GM18526 (cell line): ENCODE data around the gene MYO15B.

Source experiments
- POLR2A ChIP-seq: IDR thresholded peaks from 3 replicates; pipeline ENCODE4 v1.6.1; 2011; ENCODE audit not compliant: insufficient read length; ENCODE audit errors: extremely low read depth

Gene MYO15B

DNA sequence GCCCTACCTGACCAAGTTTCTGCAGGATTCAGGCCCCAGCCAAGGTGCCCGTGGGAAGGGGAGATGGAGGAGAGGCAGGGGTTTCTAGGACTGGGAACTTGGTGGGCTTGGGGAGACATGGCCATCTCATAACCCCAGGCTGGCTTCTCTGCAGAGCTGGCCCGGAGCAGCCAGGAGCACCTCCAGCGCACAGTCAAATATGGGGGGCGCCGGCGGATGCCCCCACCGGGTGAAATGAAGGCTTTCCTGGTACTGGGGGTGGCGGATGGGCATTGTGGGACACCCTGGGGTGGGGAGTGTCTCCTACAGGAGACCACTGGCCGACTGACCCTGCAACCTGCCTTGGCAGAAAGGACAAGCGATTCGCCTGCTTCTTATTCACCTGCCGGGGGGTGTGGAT lies 36.4 kb downstream of the MYO15B start:
- TF ChIP-seq POLR2A: no peak

DNA sequence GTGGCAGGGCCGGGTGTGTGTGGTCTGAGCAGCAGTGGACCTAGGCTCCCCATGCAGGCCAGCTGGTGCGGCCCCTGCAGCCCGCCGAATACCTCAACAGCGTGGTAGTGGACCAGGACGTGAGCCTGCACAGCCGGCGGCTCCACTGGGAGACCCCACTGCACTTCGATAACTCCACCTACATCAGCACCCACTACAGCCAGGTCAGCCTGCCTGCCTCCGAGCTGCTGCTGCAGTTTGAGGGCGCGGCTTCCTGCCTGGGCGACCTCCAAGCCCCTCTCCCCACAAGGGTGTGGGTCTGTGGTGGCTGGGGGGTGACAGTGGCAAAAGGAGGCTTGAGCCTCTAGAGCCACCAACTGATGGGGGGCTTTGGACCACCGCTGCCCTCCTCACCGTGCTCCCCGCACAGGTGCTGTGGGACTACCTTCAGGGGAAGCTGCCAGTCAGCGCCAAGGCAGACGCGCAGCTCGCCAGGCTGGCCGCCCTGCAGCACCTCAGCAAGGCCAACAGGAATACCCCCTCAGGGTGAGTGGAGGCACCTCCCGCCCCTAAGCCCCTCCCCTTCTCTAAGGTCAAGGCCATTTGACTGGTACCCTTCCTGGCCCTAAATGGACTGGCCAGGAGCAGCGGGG lies 37.2 kb downstream of the MYO15B start:
- TF ChIP-seq POLR2A: no peak

DNA sequence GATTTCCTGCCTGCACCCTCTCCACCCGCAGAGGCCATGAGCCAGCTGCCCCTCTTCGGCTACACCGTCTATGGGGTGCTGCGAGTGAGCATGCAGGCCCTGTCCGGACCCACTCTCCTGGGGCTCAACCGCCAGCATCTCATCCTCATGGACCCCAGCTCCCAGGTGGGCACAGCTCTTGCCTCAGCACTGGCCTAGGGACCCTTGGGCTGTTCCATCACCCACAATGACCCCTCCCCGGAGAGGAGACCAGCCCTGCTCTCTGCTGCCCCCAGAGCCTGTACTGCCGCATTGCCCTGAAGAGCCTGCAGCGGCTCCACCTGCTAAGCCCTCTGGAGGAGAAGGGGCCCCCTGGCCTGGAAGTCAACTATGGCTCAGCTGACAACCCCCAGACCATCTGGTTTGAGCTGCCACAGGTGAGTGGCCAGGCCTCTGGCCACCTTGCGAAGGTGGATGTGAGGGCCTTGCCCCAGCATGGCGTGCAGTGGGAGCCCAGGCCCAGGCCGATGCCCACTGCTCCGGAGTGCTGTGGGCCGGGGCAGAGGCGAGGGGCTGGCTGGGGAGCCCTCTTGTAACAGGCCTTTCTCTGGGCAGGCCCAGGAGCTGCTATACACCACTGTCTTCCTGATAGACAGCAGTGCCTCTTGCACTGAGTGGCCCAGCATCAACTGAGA lies 38.4 kb downstream of the MYO15B start:
- TF ChIP-seq POLR2A: no peak

DNA sequence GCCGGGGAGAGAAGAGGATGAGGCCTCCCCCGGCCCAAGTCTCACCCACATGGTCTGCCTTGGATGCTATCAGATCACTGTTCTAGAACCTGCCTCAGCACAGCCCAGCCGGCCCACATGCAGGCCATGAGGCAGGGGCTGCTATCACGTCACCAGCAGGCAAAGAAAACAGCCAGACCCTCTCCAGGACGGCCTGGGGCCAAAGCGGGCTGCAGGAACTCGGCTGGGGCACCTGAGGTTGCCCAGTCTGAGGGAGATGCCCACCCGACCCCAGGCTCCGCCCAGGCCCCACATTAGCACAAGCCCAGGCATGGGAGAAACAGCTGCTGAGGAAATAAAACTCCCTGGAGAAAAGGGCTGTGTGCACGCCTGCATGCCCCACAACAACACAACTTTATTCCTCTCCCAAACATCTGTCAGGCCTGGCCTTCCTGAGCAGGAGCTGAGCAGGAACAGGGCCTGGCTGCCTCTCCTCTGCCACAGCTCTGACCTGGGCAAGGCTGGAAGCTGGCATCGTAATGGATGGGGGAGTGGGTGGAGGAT lies 39.0 kb downstream of the MYO15B start:
- no peak for TF ChIP-seq POLR2A

DNA sequence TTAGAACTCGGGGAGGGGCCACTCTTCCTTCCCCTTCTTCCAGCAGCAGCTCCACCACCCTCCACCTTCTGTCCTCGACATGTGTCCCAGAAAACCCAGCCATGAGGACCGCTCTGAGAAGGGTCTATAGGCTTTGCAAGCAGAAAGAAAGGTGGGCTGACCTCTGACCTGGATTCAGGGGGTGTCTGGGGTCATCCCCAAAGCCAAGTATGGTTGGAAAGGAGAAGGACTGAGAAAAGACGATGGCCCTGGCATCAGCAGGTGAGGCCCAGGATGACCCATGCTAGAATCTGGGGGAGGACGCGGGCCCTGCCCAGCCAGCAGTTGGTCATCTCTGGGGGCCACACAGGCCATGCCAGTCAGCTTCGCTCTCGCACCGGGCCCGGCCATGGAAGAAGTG lies 39.5 kb downstream of the MYO15B start:
- TF ChIP-seq POLR2A: no peak

DNA sequence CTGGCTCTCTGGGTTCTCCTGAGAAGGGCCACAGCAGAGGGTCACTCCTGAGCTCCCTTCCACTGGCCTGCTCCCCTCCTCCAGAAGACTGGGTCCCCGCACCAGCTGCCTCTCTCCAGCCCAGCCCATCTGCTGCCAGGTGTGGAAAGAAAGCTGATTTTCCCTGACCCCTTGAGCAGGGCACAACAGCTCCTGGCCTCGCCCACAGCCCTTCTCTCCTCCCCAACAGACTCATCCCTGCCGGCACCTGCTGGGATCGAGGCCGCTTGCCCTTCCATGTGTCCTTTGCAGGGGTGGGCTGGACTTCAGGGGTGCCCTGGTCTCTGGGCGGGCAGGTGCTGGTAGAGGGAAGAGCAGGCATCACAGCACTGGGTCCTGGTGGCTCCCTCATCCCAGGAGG lies 40.8 kb downstream of the MYO15B start:
- TF ChIP-seq POLR2A: no peak

DNA sequence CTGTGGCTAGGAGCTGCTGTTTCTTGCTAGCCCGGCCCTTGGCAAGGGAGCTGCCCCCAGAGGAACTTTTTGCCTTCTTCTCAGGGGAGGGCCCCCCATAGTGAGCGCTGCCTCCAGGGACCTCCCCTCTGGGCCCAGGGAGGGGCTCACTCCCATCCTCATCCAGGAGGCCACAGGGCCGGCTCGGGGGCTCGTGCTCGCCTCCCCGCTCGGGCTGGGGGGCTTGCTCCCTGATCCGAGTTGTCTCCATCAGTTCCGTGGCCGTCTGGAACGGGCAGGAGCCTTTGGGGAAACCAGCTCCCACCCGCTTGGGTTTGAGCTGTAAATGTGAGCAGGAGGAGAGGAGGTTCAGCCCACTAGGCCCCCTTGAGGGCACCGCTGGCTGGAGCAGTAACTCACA lies 41.6 kb downstream of the MYO15B start:
- no peak for TF ChIP-seq POLR2A

DNA sequence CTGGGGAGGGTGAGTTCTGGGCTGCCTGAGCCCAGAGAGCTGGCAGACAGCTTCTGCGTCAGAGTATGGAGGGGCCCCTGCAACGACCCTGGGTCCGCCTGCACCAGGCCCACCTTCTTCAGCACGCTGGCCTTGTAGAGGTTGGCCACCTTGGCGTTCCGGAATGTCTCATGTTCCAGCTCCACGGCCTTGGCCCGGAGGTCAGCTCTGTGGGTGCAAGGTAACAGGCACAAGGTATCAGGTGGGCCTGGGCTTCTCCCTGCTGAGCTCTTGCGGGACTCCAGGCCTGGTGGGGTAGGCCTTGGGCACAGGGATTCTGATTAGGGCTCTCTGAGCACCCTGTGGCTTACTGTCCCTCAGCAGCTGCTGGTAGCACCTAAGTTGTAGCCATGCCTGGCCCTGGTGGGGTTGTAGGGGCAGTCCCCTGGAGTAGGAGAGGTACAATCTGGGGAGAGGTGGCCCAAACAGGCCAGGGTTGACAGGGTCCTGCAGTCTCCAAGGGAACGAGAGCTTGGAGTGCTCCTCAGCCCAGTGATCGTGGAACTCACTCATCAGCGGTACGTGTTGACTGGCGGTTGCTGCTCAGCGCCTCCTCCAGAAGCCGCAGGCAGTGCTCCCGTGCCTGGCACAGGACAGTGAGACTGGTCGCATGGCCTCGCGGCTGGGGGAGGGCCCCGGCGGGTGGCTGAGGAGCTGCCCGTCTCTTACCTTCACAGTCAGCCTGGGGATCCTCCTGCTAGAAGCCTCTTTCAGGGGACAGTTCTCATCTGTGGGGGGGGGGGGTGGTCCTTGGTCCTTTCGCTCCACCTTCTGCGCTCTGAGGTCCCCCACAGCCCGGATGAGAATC lies 42.7 kb downstream of the MYO15B start:
- TF ChIP-seq POLR2A: no peak

DNA sequence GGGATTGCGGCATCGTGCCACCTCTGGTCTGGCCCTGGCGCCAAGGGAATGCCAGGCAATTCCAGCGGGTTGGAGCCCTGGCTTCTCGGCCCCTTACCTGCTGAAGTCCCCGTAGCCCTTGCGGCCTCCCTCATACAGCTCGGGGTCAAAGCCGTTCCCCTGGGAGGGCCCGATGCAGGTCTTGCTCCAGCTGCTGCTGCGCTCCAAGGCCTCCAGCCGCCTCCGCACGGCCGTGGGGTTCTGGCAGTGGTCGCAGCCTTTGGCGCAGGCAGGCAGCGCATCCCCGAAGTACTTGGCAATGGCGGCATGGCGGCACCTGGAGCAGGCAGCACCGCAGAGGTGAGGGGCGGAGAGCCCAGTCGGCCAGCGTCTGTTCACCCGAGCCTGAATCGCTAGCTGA lies 43.8 kb downstream of the MYO15B start:
- TF ChIP-seq POLR2A: no peak

DNA sequence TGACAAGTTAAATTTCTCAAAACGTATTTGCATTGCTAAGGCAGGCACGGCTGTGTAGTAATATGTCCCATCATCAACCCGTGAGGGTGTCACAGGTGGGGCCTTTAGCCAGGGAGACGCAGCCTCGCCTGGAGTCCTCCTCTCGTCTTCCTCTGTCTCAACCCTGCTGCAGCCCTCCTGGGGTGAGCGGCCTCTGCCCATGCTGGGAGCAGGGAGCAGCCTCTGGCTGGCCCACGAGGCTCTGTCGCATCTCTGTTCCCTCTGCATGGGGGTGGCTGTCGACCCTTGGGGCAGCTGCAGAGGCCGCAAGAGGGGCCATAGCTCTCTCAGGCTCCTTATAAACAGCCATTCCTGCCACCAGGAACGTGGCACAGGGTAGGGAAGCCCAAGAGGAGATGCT lies 44.8 kb downstream of the MYO15B start:
- no peak for TF ChIP-seq POLR2A

DNA sequence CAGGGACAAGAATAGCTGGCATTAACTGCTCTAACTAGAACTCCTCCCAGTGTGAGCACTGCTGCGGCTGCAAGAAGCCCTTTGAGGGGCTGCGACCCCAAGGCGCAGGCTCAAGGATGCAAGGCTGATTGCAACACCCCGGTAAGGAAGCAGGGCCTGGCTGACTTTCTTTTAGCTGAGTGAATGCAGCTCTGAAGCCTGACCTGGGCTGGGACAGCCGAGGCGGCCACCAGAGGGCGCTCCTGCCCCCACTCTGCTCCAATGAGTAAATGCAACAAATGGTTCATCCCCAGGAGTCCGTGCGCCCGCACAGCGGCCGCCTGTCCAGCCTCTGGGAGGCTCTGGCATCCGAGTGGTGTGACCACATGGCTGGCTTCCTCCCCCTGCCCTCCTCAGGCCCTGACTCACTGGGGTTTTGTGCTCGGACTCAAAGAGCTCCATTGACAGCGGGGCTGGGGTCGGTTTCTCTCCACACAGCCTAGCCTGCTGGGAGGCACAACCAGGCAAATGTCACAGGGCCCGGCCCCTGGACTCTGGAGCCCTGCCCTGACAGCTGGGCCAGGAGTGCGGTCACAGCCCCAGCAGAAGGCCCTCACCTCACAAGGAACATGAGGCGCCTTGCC lies 45.4 kb downstream of the MYO15B start, which contains the start of gene SMIM5:
Gene SMIM5, plus strand, starts transcription at position 572 of the 623 bp plus-strand sequence. CDS start 6,768 bp downstream, outside the sequence.
- no peak for TF ChIP-seq POLR2A

DNA sequence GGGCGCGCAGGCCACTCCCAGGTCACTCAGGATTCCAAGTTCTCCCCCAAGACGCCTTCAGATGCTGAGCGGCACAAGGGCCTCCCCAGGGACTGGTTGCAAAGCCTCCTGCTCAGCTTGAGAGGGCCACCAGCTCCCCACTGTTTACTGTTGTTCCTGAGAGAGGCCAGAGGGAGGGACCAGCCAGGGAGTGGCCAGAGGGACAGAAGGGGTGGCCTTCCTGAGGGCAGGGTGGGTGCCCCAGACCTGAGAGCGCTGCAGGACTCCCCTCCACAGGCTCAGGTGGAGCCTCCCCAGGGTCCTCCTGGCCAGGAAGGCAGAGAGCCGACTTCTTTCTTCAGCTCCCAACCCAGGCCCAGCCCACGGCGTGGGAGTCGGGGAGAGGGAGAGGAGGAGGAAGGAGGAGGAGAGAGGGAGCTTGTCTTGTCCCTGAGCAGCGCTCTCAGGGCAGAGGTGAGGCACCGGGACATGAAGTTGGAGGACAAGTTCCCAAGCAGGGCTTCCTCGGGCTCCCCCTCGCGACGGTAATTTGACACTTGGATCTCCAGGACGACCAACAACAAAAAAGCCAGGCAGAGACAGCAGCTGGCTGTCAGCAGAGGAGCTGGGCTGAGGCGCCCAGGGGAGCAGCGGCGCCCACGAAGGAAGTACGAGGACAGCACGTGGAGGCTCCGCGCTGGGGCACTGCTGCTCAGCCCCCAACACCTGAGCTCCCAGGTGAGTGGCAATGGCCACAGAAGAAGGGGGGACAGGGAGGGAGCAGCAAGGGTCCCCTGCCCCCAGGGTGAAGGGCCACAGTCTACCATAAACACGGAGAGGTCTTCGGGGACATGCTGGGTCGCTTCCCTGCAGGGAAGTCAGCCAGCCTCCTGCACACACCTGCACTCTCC lies 46.1 kb downstream of the MYO15B start:
- TF ChIP-seq POLR2A: no peak

DNA sequence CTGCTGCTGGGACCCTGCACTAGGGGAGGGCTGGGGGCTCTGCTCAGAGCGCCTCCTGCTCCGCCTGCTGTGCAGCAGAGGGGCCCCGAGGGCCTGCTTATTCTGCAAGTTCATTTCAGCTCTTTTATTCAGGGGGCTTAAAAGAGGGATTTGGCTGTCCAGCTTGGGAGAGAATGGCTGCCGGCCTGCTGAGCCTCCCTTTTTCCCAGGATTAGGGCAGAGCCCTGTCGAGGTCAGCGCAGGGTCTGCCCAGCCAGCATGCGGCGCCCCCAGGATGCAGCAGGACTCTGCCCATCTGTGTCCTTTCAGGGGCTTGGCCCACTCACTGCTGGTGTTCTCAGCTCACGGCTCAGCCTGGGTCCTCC lies 46.8 kb downstream of the MYO15B start:
- TF ChIP-seq POLR2A: no peak
